Loucy (cell line): Measurements from ENCODE around the gene SELENOO.

Experiments
- H2AFZ ChIP-seq: fragments of 200-600 bp; sonication (generic); 2 replicates; pipeline ENCODE4 v1.6.0; 2016; ENCODE audit warnings: antibody characterized with exemption, mild to moderate bottlenecking, low read length, moderate library complexity
- H3F3A ChIP-seq: fragments of 200-600 bp; 2 replicates; pipeline ENCODE4 v1.6.0; 2016; ENCODE audit warnings: antibody characterized with exemption, low read depth, mild to moderate bottlenecking
- H3K27me3 ChIP-seq: fragments of 200-600 bp; sonication (generic); 2 replicates; pipeline ENCODE4 v1.6.1; 2014; ENCODE audit warnings: low read length, mild to moderate bottlenecking; ENCODE audit not compliant: insufficient read depth, poor library complexity, severe bottlenecking
- H3K36me3 ChIP-seq: fragments of 200-600 bp; sonication (generic); 2 replicates; pipeline ENCODE4 v1.6.1; 2016; ENCODE audit warnings: low read length; ENCODE audit not compliant: insufficient read depth
- H3K4me1 ChIP-seq: fragments of 200-600 bp; sonication (generic); 2 replicates; pipeline ENCODE4 v1.5.1; 2014; ENCODE audit warnings: low read length, mild to moderate bottlenecking; ENCODE audit not compliant: insufficient read depth, poor library complexity, severe bottlenecking
- H3K4me2 ChIP-seq: fragments of 200-600 bp; sonication (generic); 2 replicates; pipeline ENCODE4 v1.6.0; 2014; ENCODE audit warnings: antibody characterized with exemption, low read length, low read depth, mild to moderate bottlenecking; ENCODE audit not compliant: poor library complexity, severe bottlenecking
- H3K4me3 ChIP-seq: fragments of 200-600 bp; sonication (generic); 2 replicates; pipeline ENCODE4 v1.5.1; 2014; ENCODE audit warnings: low read length, mild to moderate bottlenecking, mixed read lengths; ENCODE audit not compliant: poor library complexity, severe bottlenecking
- H3K79me2 ChIP-seq: fragments of 200-600 bp; sonication (generic); 2 replicates; pipeline ENCODE4 v1.6.1; 2014; ENCODE audit warnings: low read length; ENCODE audit not compliant: insufficient read depth
- H3K9ac ChIP-seq: fragments of 200-600 bp; sonication (generic); 2 replicates; pipeline ENCODE4 v1.6.0; 2014; ENCODE audit warnings: mild to moderate bottlenecking, low read depth, low read length, moderate library complexity; ENCODE audit not compliant: poor library complexity, severe bottlenecking
- H3K9me2 ChIP-seq: fragments of 200-600 bp; sonication (generic); replicated peaks from 2 replicates; pipeline ENCODE4 v1.6.1; 2016; ENCODE audit warnings: low read depth, low read length, mixed read lengths
- H3K9me3 ChIP-seq: fragments of 200-600 bp; sonication (generic); 2 replicates; pipeline ENCODE4 v1.6.1; 2014; ENCODE audit warnings: mild to moderate bottlenecking, antibody characterized with exemption, low read length, low read depth; ENCODE audit not compliant: insufficient read depth
- H4K20me1 ChIP-seq: fragments of 200-600 bp; sonication (generic); 2 replicates; pipeline ENCODE4 v1.6.0; 2014; ENCODE audit warnings: antibody characterized with exemption, low read length, mild to moderate bottlenecking; ENCODE audit not compliant: insufficient read depth, poor library complexity, severe bottlenecking
- CTCF ChIP-seq: fragments of 200-600 bp; sonication (generic); conservative IDR thresholded peaks from 2 replicates; pipeline ENCODE4 v1.5.1; 2014; ENCODE audit warnings: mild to moderate bottlenecking, antibody characterized with exemption, low read length
- EZH2phosphoT487 ChIP-seq: fragments of 200-600 bp; IDR thresholded peaks from 2 replicates; pipeline ENCODE4 v1.6.1; 2018; ENCODE audit warnings: antibody characterized with exemption, mild to moderate bottlenecking, moderate library complexity, borderline replicate concordance

The SELENOO gene

GRCh38 chr22:50194037-50194805 lies 6.6 kb upstream of the SELENOO start:
- H3K36me3 ChIP-seq, result peaks cover 22% of the 10 kb centered on the region; the same call in 1 of the 2 replicates

GRCh38 chr22:50196256-50196655 lies 4.6 kb upstream of the SELENOO start:
- H4K20me1 ChIP-seq, result peaks cover 17% of the 10 kb centered on the region
- H3K27me3 ChIP-seq, result no peaks in the 10 kb centered on the region
- H3K9ac ChIP-seq, result no peak overlapping the region
- peaks cover 22% of the 10 kb centered on the region; the same call in 1 of the 2 replicates for H3K36me3 ChIP-seq
- H3K4me2 ChIP-seq, result no peak overlapping the region
- peaks cover 37% of the 10 kb centered on the region for H3K79me2 ChIP-seq
- H3K4me3 ChIP-seq, result no peak overlapping the region
- TF ChIP-seq CTCF, result no peak
- no peaks in the 10 kb centered on the region for H3K9me2 ChIP-seq
- peaks cover 9% of the 10 kb centered on the region; the same call in 1 of the 2 replicates for H3F3A ChIP-seq
- peaks cover 20% of the 10 kb centered on the region for H3K4me1 ChIP-seq
- H3K9me3 ChIP-seq, result no peaks in the 10 kb centered on the region
- no peak overlapping the region for H2AFZ ChIP-seq

More at GRCh38 chr22:50194037-50194805, 6.6 kb upstream of the SELENOO start:
- Histone ChIP-seq H2AFZ (no peak overlapping the region), H3K9me3 (no peaks in the 10 kb centered on the region), H3K9me2 (no peaks in the 10 kb centered on the region), H3K4me2 (no peak overlapping the region), H3K79me2 (peaks cover 46% of the 10 kb centered on the region), H4K20me1 (peaks cover 20% of the 10 kb centered on the region), H3K4me3 (no peak overlapping the region), H3K4me1 (peaks cover 36% of the 10 kb centered on the region), H3F3A (peaks cover 13% of the 10 kb centered on the region; the same call in 1 of the 2 replicates), H3K27me3 (no peaks in the 10 kb centered on the region), H3K9ac (no peak overlapping the region)
- TF ChIP-seq EZH2phosphoT487 (no peak), CTCF (no peak)

- Histone ChIP-seq H3K9ac (no peak overlapping the region), H3K79me2 (peaks cover 40% of the 10 kb centered on the region), H3K27me3 (no peaks in the 10 kb centered on the region), H3K4me2 (no peak overlapping the region), H3K9me3 (no peaks in the 10 kb centered on the region), H3K4me3 (no peak overlapping the region), H3F3A (no peaks in the 10 kb centered on the region), H3K36me3 (peaks cover 22% of the 10 kb centered on the region; the same call in 1 of the 2 replicates), H2AFZ (no peak overlapping the region), H4K20me1 (peaks cover 19% of the 10 kb centered on the region), H3K4me1 (peaks cover 19% of the 10 kb centered on the region), H3K9me2 (no peaks in the 10 kb centered on the region)
- TF ChIP-seq CTCF, result no peak
- TF ChIP-seq EZH2phosphoT487, result no peak
Measured at GRCh38 chr22:50197000-50197800, 3.6 kb upstream of the SELENOO start.
